Endothelial cell (in vitro differentiated cells): ENCODE data around the gene PPP1R27. TPM values are rescaled to one million over a fixed set of nuclear protein-coding genes. Genes with fewer than 3 reads are reported as not detected.

ENCODE experiments used
- DNase-seq: peaks from one replicate; pipeline ENCODE4 v3.0.0; 2021; ENCODE audit warnings: low spot score
- H3K27ac Mint-ChIP-seq: one replicate; pipeline ENCODE4 v1.8.0; 2021; ENCODE audit warnings: mixed read lengths, inconsistent platforms; ENCODE audit not compliant: unreplicated experiment
- H3K27me3 Mint-ChIP-seq: one replicate; pipeline ENCODE4 v1.8.0; 2021; ENCODE audit warnings: mild to moderate bottlenecking, moderate library complexity, mixed read lengths, inconsistent platforms; ENCODE audit not compliant: unreplicated experiment
- H3K36me3 Mint-ChIP-seq: one replicate; pipeline ENCODE4 v1.8.0; 2021; ENCODE audit warnings: mild to moderate bottlenecking, low read depth, mixed read lengths, inconsistent platforms; ENCODE audit not compliant: unreplicated experiment
- H3K4me1 Mint-ChIP-seq: one replicate; pipeline ENCODE4 v1.8.0; 2021; ENCODE audit warnings: mild to moderate bottlenecking, mixed read lengths, inconsistent platforms; ENCODE audit not compliant: unreplicated experiment
- H3K4me3 Mint-ChIP-seq: one replicate; pipeline ENCODE4 v1.8.0; 2021; ENCODE audit warnings: mild to moderate bottlenecking, mixed read lengths, inconsistent platforms; ENCODE audit not compliant: unreplicated experiment
- H3K9me3 Mint-ChIP-seq: one replicate; pipeline ENCODE4 v1.8.0; 2021; ENCODE audit warnings: mixed read lengths, inconsistent platforms; ENCODE audit not compliant: unreplicated experiment
- total RNA-seq: library from RNA; stranded (reverse); fragmentation: NEBNext Ultra II Directional; extraction: Animal tissue kit (Norgen Biotek cat#: 25700); gene quantifications from one replicate; pipeline ENCODE4 v1.2.1, GENCODE V29; 2021; ENCODE audit not compliant: unreplicated experiment
- TF ChIP-seq, protein P1 (sequence below): fragments of 200-600 bp; sonication (generic); IDR thresholded peaks from one replicate; pipeline ENCODE4 v1.5.0; 2021; ENCODE audit warnings: antibody characterized with exemption; ENCODE audit not compliant: unreplicated experiment

Gene PPP1R27
- total RNA-seq, 1 donor from 2014 or later, result not detected

DNA sequence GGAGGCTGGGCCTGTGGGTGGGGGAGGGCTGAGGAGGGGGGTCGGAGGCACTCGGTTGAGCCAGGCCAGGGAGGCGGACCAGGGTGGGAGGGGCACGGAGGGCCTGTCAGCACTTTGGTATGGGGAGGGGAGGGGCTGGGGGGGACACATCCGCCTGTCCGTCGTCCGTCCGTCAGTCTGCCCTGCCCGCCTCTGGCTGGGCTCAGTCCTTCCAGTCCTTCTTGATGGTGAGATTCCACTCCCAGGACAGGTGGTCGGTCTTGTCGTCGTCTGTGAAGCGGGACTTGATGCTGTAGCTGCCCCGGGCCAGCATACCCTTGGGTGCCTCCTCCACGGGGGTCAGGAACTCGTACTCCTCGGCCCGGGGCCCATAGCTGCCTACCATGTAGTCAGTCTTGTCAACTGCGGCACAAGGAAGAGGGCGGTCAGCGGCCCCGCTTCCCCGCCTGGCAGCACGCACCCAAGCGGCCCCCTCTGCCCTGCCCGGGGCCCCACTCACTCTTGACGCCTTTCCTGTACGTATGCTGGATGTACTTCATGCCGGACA lies 33.9 kb upstream of the PPP1R27 start:
- peaks cover 3% of the 10 kb centered on the region for H3K36me3 Mint-ChIP-seq
- H3K27ac Mint-ChIP-seq, result peak overlapping the region; percentile 36
- H3K4me1 Mint-ChIP-seq, result peaks cover 3% of the 10 kb centered on the region
- H3K27me3 Mint-ChIP-seq, result peaks cover 26% of the 10 kb centered on the region
- peak overlapping the region; percentile 47 for H3K4me3 Mint-ChIP-seq
- H3K9me3 Mint-ChIP-seq, result no peaks in the 10 kb centered on the region
- DNase-seq, result no peak
- TF ChIP-seq, protein P1, sequence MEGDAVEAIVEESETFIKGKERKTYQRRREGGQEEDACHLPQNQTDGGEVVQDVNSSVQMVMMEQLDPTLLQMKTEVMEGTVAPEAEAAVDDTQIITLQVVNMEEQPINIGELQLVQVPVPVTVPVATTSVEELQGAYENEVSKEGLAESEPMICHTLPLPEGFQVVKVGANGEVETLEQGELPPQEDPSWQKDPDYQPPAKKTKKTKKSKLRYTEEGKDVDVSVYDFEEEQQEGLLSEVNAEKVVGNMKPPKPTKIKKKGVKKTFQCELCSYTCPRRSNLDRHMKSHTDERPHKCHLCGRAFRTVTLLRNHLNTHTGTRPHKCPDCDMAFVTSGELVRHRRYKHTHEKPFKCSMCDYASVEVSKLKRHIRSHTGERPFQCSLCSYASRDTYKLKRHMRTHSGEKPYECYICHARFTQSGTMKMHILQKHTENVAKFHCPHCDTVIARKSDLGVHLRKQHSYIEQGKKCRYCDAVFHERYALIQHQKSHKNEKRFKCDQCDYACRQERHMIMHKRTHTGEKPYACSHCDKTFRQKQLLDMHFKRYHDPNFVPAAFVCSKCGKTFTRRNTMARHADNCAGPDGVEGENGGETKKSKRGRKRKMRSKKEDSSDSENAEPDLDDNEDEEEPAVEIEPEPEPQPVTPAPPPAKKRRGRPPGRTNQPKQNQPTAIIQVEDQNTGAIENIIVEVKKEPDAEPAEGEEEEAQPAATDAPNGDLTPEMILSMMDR, result no peak

GRCh38 chr17:81867991-81868673 lies 33.3 kb upstream of the PPP1R27 start:
- no peak for DNase-seq
- Mint-ChIP-seq H3K9me3 (no peaks in the 10 kb centered on the region), H3K27ac (peak overlapping the region; percentile 57), H3K4me1 (peaks cover 9% of the 10 kb centered on the region), H3K27me3 (peaks cover 29% of the 10 kb centered on the region), H3K36me3 (peaks cover 10% of the 10 kb centered on the region), H3K4me3 (peak overlapping the region; percentile 42)
- TF ChIP-seq, protein P1, result no peak

- Mint-ChIP-seq H3K9me3 (no peaks in the 10 kb centered on the region), H3K27me3 (peaks cover 29% of the 10 kb centered on the region), H3K4me3 (no peak overlapping the region), H3K4me1 (peaks cover 15% of the 10 kb centered on the region), H3K36me3 (peaks cover 15% of the 10 kb centered on the region), H3K27ac (peak overlapping the region; percentile 57)
- TF ChIP-seq, protein P1, result no peak
- DNase-seq, result no peak
Measured at GRCh38 chr17:81867170-81867990, 32.5 kb upstream of the PPP1R27 start.

DNA sequence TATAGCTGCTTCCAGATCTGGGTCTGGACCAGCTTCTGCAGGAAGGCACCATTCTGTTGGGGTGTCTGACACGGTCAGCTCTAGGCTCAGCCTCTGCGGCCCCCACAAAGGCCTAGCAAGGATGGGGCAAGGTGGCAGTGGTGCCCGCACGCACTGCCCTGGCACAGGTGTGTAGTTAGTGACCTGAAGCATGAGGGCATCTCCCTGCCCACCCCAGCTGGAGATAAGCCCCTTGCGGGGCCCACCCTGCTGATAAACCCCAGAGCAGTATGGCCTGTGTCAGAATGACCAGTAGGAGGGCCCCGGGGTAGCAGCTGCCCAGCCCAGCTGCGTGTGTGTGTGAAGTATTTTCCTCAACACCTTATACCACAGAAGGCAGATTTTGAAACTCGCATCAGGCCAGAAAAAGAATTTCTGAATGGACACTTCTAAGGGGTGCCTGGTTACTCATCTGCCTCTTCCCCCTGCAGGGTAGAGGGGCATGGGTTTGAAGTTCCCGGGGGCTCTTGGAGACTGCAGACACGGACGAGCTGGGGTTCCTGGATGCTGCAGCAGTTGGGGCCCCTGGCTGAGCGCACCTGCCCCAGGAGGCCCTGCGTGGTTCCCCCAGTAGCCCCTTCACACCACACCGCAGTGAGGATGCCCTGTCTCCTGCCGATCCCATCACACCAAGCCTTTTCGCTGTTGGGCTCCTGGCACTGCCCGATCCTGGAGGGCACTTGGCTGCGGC lies 31.8 kb upstream of the PPP1R27 start:
- peaks cover 23% of the 10 kb centered on the region for H3K27me3 Mint-ChIP-seq

More for the DNA sequence above, 31.8 kb upstream of the PPP1R27 start:
- Mint-ChIP-seq H3K4me1 (peaks cover 15% of the 10 kb centered on the region), H3K36me3 (peaks cover 15% of the 10 kb centered on the region), H3K27ac (no peak overlapping the region), H3K4me3 (no peak overlapping the region), H3K9me3 (no peaks in the 10 kb centered on the region)
- TF ChIP-seq, protein P1, result no peak
- DNase-seq, result no peak
